Glutamatergic neuron (in vitro differentiated cells): Measurements from ENCODE around the gene FAM114A1. TPM values are rescaled to one million over a fixed set of nuclear protein-coding genes. Genes with fewer than 3 reads are reported as not detected.

ENCODE experiments used
- DNase-seq: peaks from one replicate; pipeline ENCODE4 v3.0.0; 2022
- H3K27ac Mint-ChIP-seq: one replicate; pipeline ENCODE4 v1.8.0; 2020; ENCODE audit warnings: mild to moderate bottlenecking, mixed read lengths, inconsistent platforms; ENCODE audit not compliant: unreplicated experiment
- H3K27me3 Mint-ChIP-seq: one replicate; pipeline ENCODE4 v1.8.0; 2020; ENCODE audit warnings: mild to moderate bottlenecking, moderate library complexity, mixed read lengths, inconsistent platforms; ENCODE audit not compliant: unreplicated experiment
- H3K36me3 Mint-ChIP-seq: one replicate; pipeline ENCODE4 v1.8.0; 2020; ENCODE audit warnings: mild to moderate bottlenecking, mixed read lengths, inconsistent platforms; ENCODE audit not compliant: unreplicated experiment
- H3K4me1 Mint-ChIP-seq: one replicate; pipeline ENCODE4 v1.8.0; 2020; ENCODE audit warnings: mild to moderate bottlenecking, low read depth, mixed read lengths, inconsistent platforms; ENCODE audit not compliant: unreplicated experiment
- H3K4me3 Mint-ChIP-seq: one replicate; pipeline ENCODE4 v1.8.0; 2020; ENCODE audit warnings: mild to moderate bottlenecking, mixed read lengths, inconsistent platforms; ENCODE audit not compliant: unreplicated experiment
- H3K9me3 Mint-ChIP-seq: one replicate; pipeline ENCODE4 v1.8.0; 2020; ENCODE audit warnings: mild to moderate bottlenecking, moderate library complexity, mixed read lengths, inconsistent platforms; ENCODE audit not compliant: unreplicated experiment
- CTCF ChIP-seq: fragments of 200-600 bp; sonication (generic); IDR thresholded peaks from one replicate; pipeline ENCODE4 v1.5.0; 2021; ENCODE audit not compliant: partially characterized antibody, unreplicated experiment
- total RNA-seq: library from RNA; stranded (reverse); fragmentation: NEBNext Ultra II Directional; extraction: Animal tissue kit (Norgen Biotek cat#: 25700); gene quantifications from one replicate; pipeline ENCODE4 v1.2.1, GENCODE V29; 2021; ENCODE audit not compliant: unreplicated experiment

The FAM114A1 gene
- total RNA-seq, 1 donor from 2014 or later: 1.0 TPM

- Mint-ChIP-seq H3K36me3 (no peaks in the 10 kb centered on the region), H3K27ac (no peak overlapping the region), H3K4me3 (no peak overlapping the region), H3K27me3 (peaks cover 11% of the 10 kb centered on the region), H3K4me1 (peaks cover 6% of the 10 kb centered on the region), H3K9me3 (no peaks in the 10 kb centered on the region)
- no peak for TF ChIP-seq CTCF
- no peak for DNase-seq
Observed at GRCh38 chr4:38870098-38870808, 2.6 kb downstream of the FAM114A1 start.

GRCh38 chr4:38871593-38871992, 4.0 kb downstream of the FAM114A1 start:
- Mint-ChIP-seq H3K4me1 (peaks cover 6% of the 10 kb centered on the region), H3K27ac (no peak overlapping the region), H3K4me3 (no peak overlapping the region), H3K36me3 (no peaks in the 10 kb centered on the region), H3K27me3 (peaks cover 11% of the 10 kb centered on the region), H3K9me3 (no peaks in the 10 kb centered on the region)
- DNase-seq: no peak
- TF ChIP-seq CTCF: no peak

DNA sequence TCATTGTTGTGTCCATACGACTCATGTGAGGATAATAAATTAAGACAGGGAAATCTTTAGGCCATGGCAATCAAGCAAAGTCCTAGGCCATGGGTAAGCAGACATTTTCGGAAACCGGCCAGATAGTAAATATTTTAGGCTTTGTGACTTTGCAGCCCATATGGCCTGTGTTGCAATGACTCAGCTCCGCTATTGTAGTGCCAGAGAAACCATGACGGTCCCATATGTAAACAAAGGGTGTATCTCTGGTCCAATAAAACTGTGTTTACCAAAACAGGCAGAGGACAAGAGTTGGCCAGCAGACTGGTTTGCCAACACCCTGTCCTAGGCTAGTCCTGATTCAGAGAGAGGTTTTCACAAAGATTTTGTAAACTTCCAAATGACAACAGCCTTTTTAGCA, 5.0 kb downstream of the FAM114A1 start:
- H3K27me3 Mint-ChIP-seq: peaks cover 9% of the 10 kb centered on the region
- no peak overlapping the region for H3K27ac Mint-ChIP-seq
- H3K9me3 Mint-ChIP-seq: no peaks in the 10 kb centered on the region
- no peak for TF ChIP-seq CTCF
- H3K4me3 Mint-ChIP-seq: no peak overlapping the region
- peaks cover 6% of the 10 kb centered on the region for H3K4me1 Mint-ChIP-seq
- no peaks in the 10 kb centered on the region for H3K36me3 Mint-ChIP-seq
- no peak for DNase-seq

- DNase-seq: no peak
- H3K9me3 Mint-ChIP-seq: no peaks in the 10 kb centered on the region
- TF ChIP-seq CTCF: no peak
- H3K27ac Mint-ChIP-seq: no peak overlapping the region
- no peak overlapping the region for H3K4me3 Mint-ChIP-seq
- H3K4me1 Mint-ChIP-seq: peaks cover 6% of the 10 kb centered on the region
- peaks cover 7% of the 10 kb centered on the region for H3K27me3 Mint-ChIP-seq
- H3K36me3 Mint-ChIP-seq: no peaks in the 10 kb centered on the region
Observed at GRCh38 chr4:38873290-38873944, 5.8 kb downstream of the FAM114A1 start.

- Mint-ChIP-seq H3K27ac (no peak overlapping the region), H3K9me3 (no peaks in the 10 kb centered on the region), H3K4me1 (peaks cover 6% of the 10 kb centered on the region), H3K27me3 (no peaks in the 10 kb centered on the region), H3K4me3 (no peak overlapping the region), H3K36me3 (no peaks in the 10 kb centered on the region)
- TF ChIP-seq CTCF: no peak
- DNase-seq: no peak
Observed at GRCh38 chr4:38876636-38877035, 9.0 kb downstream of the FAM114A1 start.
